Measurements from ENCODE around the gene IFNL1. TPM values are rescaled to one million over a fixed set of nuclear protein-coding genes. Genes with fewer than 3 reads are reported as not detected.

Gene IFNL1
- total RNA-seq, 6 experiments from 2014 or later, result not detected

GRCh38 chr19:39282021-39282420, 14.2 kb upstream of the IFNL1 start:
- intact Hi-C loops (cut with DNase I), result no loop called here
- no peaks in the 10 kb centered on the region for H3K9me3 ChIP-seq
- H3K27me3 ChIP-seq, result no peaks in the 10 kb centered on the region
- ATAC-seq (no peak), DNase-seq (no peak)
- TF ChIP-seq CTCF (IDR thresholded peaks at IDR 0.05) (no peak), POLR2A (IDR thresholded peaks at IDR 0.05) (no peak)
- H3K36me3 ChIP-seq, result no peaks in the 10 kb centered on the region
- no peak overlapping the region for H3K4me3 ChIP-seq
- WGBS (ENCODE audit: insufficient coverage, low coverage, low lambda C conversion rate, missing lambda C conversion rate), result 63% methylated on average over 1 of the region's 1 CpG
- H3K4me1 ChIP-seq, result no peaks in the 10 kb centered on the region
- H3K27ac ChIP-seq, result no peak overlapping the region

- no peak overlapping the region for H3K4me3 ChIP-seq
- H3K36me3 ChIP-seq, result no peaks in the 10 kb centered on the region
- DNase-seq (no peak), ATAC-seq (no peak)
- H3K27ac ChIP-seq, result no peak overlapping the region
- H3K27me3 ChIP-seq, result no peaks in the 10 kb centered on the region
- WGBS (ENCODE audit: insufficient coverage, low coverage, low lambda C conversion rate, missing lambda C conversion rate), result 67% methylated on average over 1 of the region's 1 CpG
- intact Hi-C loops (cut with DNase I), result no loop called here
- TF ChIP-seq CTCF (IDR thresholded peaks at IDR 0.05) (no peak), POLR2A (IDR thresholded peaks at IDR 0.05) (no peak)
- no peaks in the 10 kb centered on the region for H3K9me3 ChIP-seq
- H3K4me1 ChIP-seq, result no peaks in the 10 kb centered on the region
Observed at GRCh38 chr19:39284032-39284431, 12.2 kb upstream of the IFNL1 start.

- Histone ChIP-seq H3K27me3 (no peaks in the 10 kb centered on the region), H3K27ac (no peak overlapping the region), H3K9me3 (no peaks in the 10 kb centered on the region), H3K4me1 (no peaks in the 10 kb centered on the region), H3K36me3 (no peaks in the 10 kb centered on the region), H3K4me3 (no peak overlapping the region)
- DNase-seq (no peak), ATAC-seq (no peak)
- TF ChIP-seq POLR2A (IDR thresholded peaks at IDR 0.05) (no peak), CTCF (IDR thresholded peaks at IDR 0.05) (no peak)
- intact Hi-C loops (cut with DNase I), result no loop called here
- 62% methylated on average over 4 of the region's 4 CpGs for WGBS (ENCODE audit: insufficient coverage, low coverage, low lambda C conversion rate, missing lambda C conversion rate)
Observed at GRCh38 chr19:39293394-39293793, 2.8 kb upstream of the IFNL1 start.

- H3K36me3 ChIP-seq, result no peaks in the 10 kb centered on the region
- H3K4me1 ChIP-seq, result no peaks in the 10 kb centered on the region
- no peaks in the 10 kb centered on the region for H3K27me3 ChIP-seq
- WGBS (ENCODE audit: insufficient coverage, low coverage, low lambda C conversion rate, missing lambda C conversion rate), result 80% methylated on average over 2 of the region's 4 CpGs
- H3K4me3 ChIP-seq, result no peak overlapping the region
- H3K27ac ChIP-seq, result no peak overlapping the region
- ATAC-seq (no peak), DNase-seq (no peak)
- H3K9me3 ChIP-seq, result no peaks in the 10 kb centered on the region
- intact Hi-C loops (cut with DNase I), result no loop called here
- no peak for TF ChIP-seq CTCF (IDR thresholded peaks at IDR 0.05)
- TF ChIP-seq POLR2A (IDR thresholded peaks at IDR 0.05), result no peak
Observed at GRCh38 chr19:39296906-39297305, 699 bp downstream of the IFNL1 start.

Data from right lobe of liver (tissue), 6 donors.